ENCODE data around the gene RBPJ.

DNA sequence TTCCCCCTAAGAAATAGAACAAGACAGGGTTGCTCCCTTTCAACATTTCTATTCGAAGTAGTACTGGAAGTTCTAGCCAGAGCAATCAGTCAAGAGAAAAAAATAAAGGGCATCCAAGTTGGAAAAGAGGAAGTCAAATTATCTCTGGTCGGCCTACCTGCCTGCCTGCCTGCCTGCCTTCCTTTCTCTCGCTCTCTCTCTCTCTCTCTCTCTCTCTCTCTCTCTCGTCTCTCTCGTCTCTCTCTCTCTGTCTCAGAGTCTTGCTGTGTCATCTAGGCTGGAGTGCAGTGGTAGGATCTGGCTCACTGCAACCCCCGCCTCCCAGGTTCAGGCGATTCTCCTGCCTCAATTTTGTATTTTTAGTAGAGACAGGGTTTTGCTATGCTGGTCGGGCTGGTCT lies 126.6 kb downstream of the RBPJ start:
- TF ChIP-seq CTCF (IDR thresholded peaks at IDR 0.05; ENCODE audit: insufficient read depth, low read length, poor library complexity, severe bottlenecking) (no peak), EZH2phosphoT487 (conservative IDR thresholded peaks at IDR 0.05; ENCODE audit: low read length) (no peak)
